HepG2 (cell line): Measurements from ENCODE around the gene DBNDD2. TPM values are rescaled to one million over a fixed set of nuclear protein-coding genes. Genes with fewer than 3 reads are reported as not detected.

Source experiments
- ATF2 ChIP-seq: sonication (generic); formaldehyde crosslinking; IDR thresholded peaks from 2 replicates; pipeline ENCODE4 v1.4.0; 2020; ENCODE audit warnings: missing genetic modification reagents
- MEF2D ChIP-seq: sonication (generic); formaldehyde crosslinking; IDR thresholded peaks from 2 replicates; pipeline ENCODE4 v1.5.1; 2020; ENCODE audit warnings: mild to moderate bottlenecking, missing genetic modification reagents
- MTF2 ChIP-seq: sonication (generic); formaldehyde crosslinking; IDR thresholded peaks from 2 replicates; pipeline ENCODE4 v1.5.0; 2020; ENCODE audit warnings: missing genetic modification reagents, borderline replicate concordance
- PLRG1 ChIP-seq: fragments of 450-650 bp; conservative IDR thresholded peaks from 2 replicates; pipeline ENCODE4 v1.6.1; 2016
- STAT6 ChIP-seq: sonication (generic); formaldehyde crosslinking; IDR thresholded peaks from 2 replicates; pipeline ENCODE4 v1.4.0; 2020; ENCODE audit warnings: missing genetic modification reagents, mild to moderate bottlenecking, borderline replicate concordance
- ZBTB1 ChIP-seq: sonication (generic); formaldehyde crosslinking; IDR thresholded peaks from 2 replicates; pipeline ENCODE4 v1.4.0; 2020; ENCODE audit warnings: missing genetic modification reagents, borderline replicate concordance
- ZBTB10 ChIP-seq: sonication (generic); formaldehyde crosslinking; IDR thresholded peaks from 2 replicates; pipeline ENCODE4 v1.4.0; 2020; ENCODE audit warnings: missing genetic modification reagents, borderline replicate concordance
- ZNF282 ChIP-seq: fragments of 450-650 bp; IDR thresholded peaks from 2 replicates; pipeline ENCODE4 v1.6.1; 2018; ENCODE audit not compliant: partially characterized antibody
- ZNF484 ChIP-seq: sonication (generic); formaldehyde crosslinking; IDR thresholded peaks from 2 replicates; pipeline ENCODE4 v1.5.1; 2020; ENCODE audit warnings: mild to moderate bottlenecking, low read depth, missing genetic modification reagents, borderline replicate concordance
- ZNF552 ChIP-seq: sonication (generic); formaldehyde crosslinking; IDR thresholded peaks from 2 replicates; pipeline ENCODE4 v1.9.0; 2022; ENCODE audit warnings: missing genetic modification reagents, mild to moderate bottlenecking, borderline replicate concordance
- ZNF841 ChIP-seq: sonication (generic); formaldehyde crosslinking; IDR thresholded peaks from 2 replicates; pipeline ENCODE4 v1.8.1; 2023; ENCODE audit warnings: missing genetic modification reagents, borderline replicate concordance
- polyA plus RNA-seq, 8 experiments: library from polyadenylated mRNA; depleted of rRNA in 3 of 8; stranded (reverse) in 7 of 8; unstranded in 1 of 8; fragments of >200 nt; fragmentation: Illumina TruSeq in 4 of 8; extraction: Trizol in 4 of 8; gene quantifications; 2 replicates each; pipeline versions ENCODE4 v1.2.1 to v1.2.3, GENCODE V29; 2011 to 2016; ENCODE audit warnings: low read depth in 4 of 8, missing spikeins in 1 of 8, mixed read lengths in 1 of 8; ENCODE audit not compliant: insufficient read depth in 1 of 8
- total RNA-seq, 5 experiments: library from RNA; depleted of rRNA; stranded (reverse); fragments of >200 nt; fragmentation: Illumina TruSeq; extraction: Trizol; gene quantifications; 2 replicates each; pipeline ENCODE4 v1.2.3, GENCODE V29; 2016; ENCODE audit warnings: low read depth in 1 of 5
- TF ChIP-seq, protein P1 (sequence below): sonication (generic); formaldehyde crosslinking; IDR thresholded peaks from 2 replicates; pipeline ENCODE4 v1.4.0; 2020; ENCODE audit warnings: missing genetic modification reagents, borderline replicate concordance
- TF ChIP-seq, protein P2 (sequence below): IDR thresholded peaks from 2 replicates; pipeline ENCODE4 v1.6.1; 2016; ENCODE audit warnings: missing compliant biosample characterization, missing genetic modification reagents, borderline replicate concordance
- TF ChIP-seq, protein P3 (sequence below): sonication (generic); formaldehyde crosslinking; IDR thresholded peaks from 2 replicates; pipeline ENCODE4 v1.5.0; 2020; ENCODE audit warnings: mild to moderate bottlenecking, low read depth, missing genetic modification reagents, borderline replicate concordance

The DBNDD2 gene
- total and polyA plus RNA-seq, 2 of the 13 experiments (the other 11 are each of a cell fraction or from before 2014, with no cell fraction given): 16.7 to 47.6 TPM

- TF ChIP-seq, protein P1, sequence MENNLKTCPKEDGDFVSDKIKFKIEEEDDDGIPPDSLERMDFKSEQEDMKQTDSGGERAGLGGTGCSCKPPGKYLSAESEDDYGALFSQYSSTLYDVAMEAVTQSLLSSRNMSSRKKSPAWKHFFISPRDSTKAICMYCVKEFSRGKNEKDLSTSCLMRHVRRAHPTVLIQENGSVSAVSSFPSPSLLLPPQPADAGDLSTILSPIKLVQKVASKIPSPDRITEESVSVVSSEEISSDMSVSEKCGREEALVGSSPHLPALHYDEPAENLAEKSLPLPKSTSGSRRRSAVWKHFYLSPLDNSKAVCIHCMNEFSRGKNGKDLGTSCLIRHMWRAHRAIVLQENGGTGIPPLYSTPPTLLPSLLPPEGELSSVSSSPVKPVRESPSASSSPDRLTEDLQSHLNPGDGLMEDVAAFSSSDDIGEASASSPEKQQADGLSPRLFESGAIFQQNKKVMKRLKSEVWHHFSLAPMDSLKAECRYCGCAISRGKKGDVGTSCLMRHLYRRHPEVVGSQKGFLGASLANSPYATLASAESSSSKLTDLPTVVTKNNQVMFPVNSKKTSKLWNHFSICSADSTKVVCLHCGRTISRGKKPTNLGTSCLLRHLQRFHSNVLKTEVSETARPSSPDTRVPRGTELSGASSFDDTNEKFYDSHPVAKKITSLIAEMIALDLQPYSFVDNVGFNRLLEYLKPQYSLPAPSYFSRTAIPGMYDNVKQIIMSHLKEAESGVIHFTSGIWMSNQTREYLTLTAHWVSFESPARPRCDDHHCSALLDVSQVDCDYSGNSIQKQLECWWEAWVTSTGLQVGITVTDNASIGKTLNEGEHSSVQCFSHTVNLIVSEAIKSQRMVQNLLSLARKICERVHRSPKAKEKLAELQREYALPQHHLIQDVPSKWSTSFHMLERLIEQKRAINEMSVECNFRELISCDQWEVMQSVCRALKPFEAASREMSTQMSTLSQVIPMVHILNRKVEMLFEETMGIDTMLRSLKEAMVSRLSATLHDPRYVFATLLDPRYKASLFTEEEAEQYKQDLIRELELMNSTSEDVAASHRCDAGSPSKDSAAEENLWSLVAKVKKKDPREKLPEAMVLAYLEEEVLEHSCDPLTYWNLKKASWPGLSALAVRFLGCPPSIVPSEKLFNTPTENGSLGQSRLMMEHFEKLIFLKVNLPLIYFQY (CRISPR knock-in tag): peak; percentile 89; the same call in 1 of the 2 replicates
- TF ChIP-seq STAT6 (CRISPR knock-in tag) (peak; percentile 92; the same call in 1 of the 2 replicates), ZNF841 (no peak), MEF2D (CRISPR knock-in tag) (peak; percentile 96), ATF2 (CRISPR knock-in tag) (peak; percentile 91; the same call in 1 of the 2 replicates), ZNF484 (CRISPR knock-in tag) (0 out of 2 replicates have a peak, but pooled peaks have one; percentile 28), ZNF552 (CRISPR knock-in tag) (no peak; the same call in 1 of the 2 replicates), ZBTB1 (CRISPR knock-in tag) (0 out of 2 replicates have a peak, but pooled peaks have one; percentile 12), PLRG1 (no peak), ZBTB10 (CRISPR knock-in tag) (0 out of 2 replicates have a peak, but pooled peaks have one; percentile 52), ZNF282 (no peak), MTF2 (CRISPR knock-in tag) (no peak; the same call in 1 of the 2 replicates)
- TF ChIP-seq, protein P2, sequence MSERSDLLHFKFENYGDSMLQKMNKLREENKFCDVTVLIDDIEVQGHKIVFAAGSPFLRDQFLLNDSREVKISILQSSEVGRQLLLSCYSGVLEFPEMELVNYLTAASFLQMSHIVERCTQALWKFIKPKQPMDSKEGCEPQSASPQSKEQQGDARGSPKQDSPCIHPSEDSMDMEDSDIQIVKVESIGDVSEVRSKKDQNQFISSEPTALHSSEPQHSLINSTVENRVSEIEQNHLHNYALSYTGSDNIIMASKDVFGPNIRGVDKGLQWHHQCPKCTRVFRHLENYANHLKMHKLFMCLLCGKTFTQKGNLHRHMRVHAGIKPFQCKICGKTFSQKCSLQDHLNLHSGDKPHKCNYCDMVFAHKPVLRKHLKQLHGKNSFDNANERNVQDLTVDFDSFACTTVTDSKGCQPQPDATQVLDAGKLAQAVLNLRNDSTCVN (CRISPR knock-in tag): peak; percentile 89; the same call in 1 of the 2 replicates
- TF ChIP-seq, protein P3, sequence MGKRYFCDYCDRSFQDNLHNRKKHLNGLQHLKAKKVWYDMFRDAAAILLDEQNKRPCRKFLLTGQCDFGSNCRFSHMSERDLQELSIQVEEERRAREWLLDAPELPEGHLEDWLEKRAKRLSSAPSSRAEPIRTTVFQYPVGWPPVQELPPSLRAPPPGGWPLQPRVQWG (CRISPR knock-in tag): no peak
Observed at GRCh38 chr20:45362804-45363610, 45.1 kb upstream of the DBNDD2 start, which contains the start of gene SYS1 (continued).
